ENCODE measurements around the gene MED22.
A peak's percentile ranks its signal among the peaks of the same experiment; 100 is the strongest.

Gene MED22

DNA sequence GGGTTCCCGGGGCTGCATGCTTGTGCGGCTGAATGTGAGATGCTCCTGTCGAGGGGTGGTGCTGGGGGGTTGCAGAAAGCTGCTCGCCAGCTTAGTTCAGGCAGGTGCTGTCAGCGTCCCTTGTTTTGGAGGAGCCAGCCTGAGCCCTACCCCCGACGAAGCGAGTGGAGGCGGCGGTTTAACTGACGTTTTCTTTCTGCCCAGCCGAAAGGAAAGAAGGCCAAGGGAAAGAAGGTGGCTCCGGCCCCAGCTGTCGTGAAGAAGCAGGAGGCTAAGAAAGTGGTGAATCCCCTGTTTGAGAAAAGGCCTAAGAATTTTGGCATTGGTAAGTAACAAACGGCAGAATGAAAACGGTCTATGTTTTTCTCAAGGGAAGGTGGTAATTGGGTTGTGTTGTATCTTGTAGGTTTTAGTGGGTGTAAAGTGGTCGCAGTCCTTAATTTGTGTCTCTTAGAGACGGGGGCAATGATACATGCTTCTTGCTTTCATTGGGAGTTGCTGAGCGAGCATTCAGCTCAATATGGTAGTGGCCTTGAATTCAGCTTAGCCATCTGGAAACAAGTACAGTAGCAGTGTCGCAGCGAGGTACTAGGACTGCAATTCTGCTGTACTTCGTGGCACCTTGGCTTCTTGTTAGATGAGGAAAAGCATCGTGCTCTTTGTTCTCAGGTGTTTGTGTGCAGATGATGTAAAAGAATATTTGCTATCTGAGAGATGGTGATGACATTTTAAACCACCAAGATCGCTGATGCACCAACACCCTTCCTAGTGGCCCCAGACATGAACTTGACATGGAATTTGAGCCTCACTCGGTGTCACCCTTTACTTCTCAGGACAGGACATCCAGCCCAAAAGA lies 1.0 kb upstream of the MED22 start:
- CTCF ChIA-PET = interaction anchor here (0.5 kb wide), 1 partner anchor 137 kb away, joined by 3 read pairs; no protein-coding TSS in a partner anchor

DNA sequence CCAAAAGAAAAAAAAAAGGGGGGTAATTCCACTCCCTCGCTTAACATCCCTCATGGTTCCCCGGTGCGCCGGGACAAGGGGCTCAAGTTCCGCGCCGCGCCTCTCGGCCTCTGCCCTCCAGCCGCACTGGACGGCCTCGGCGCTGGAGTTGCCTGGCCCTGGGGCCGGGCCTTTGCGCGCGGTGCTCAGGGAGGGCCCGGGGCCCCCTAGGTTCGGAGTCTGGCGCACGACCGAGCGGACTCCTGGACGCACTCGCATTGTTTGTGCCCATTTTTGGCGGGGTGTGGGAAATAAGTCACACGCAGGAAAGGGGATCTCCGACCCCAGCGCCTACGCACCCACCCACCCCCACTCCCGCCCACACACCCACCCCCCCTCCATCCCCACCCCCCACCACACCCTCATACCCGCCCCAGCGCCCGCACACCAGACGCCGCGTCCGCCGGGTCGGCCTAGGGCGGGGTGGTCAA lies 381 bp downstream of the MED22 start:
- CTCF ChIA-PET = interaction anchor here (0.6 to 0.7 kb wide), 2 partner anchors 57 to 139 kb away, joined by 3 read pairs; no protein-coding TSS in a partner anchor
- DNase-seq (ENCODE audit: low spot score) = peak; percentile 67
- TF ChIP-seq, protein P1, sequence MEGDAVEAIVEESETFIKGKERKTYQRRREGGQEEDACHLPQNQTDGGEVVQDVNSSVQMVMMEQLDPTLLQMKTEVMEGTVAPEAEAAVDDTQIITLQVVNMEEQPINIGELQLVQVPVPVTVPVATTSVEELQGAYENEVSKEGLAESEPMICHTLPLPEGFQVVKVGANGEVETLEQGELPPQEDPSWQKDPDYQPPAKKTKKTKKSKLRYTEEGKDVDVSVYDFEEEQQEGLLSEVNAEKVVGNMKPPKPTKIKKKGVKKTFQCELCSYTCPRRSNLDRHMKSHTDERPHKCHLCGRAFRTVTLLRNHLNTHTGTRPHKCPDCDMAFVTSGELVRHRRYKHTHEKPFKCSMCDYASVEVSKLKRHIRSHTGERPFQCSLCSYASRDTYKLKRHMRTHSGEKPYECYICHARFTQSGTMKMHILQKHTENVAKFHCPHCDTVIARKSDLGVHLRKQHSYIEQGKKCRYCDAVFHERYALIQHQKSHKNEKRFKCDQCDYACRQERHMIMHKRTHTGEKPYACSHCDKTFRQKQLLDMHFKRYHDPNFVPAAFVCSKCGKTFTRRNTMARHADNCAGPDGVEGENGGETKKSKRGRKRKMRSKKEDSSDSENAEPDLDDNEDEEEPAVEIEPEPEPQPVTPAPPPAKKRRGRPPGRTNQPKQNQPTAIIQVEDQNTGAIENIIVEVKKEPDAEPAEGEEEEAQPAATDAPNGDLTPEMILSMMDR (conservative IDR thresholded peaks at IDR 0.05; ENCODE audit: low read depth) = no peak; the same call in 1 of the 2 replicates
- POLR2A ChIA-PET (ENCODE audit: low non-redundant PET) = interaction anchor here (0.6 to 1.5 kb wide), 6 partner anchors 9 to 41 kb away, joined by 3 to 9 read pairs (median 5); partner anchors contain the start of genes STKLD1, SURF1, SURF2 and SURF6
- H3K27ac ChIP-seq = peak overlapping the region; percentile 93

More for the DNA sequence above, 1.0 kb upstream of the MED22 start:
- POLR2A ChIA-PET (ENCODE audit: low non-redundant PET) = interaction anchor here (0.7 to 1.5 kb wide), 6 partner anchors 8 to 125 kb away, joined by 3 to 9 read pairs (median 4); partner anchors contain the start of genes SURF1, SURF2 and SURF6
- TF ChIP-seq, protein P1 (conservative IDR thresholded peaks at IDR 0.05; ENCODE audit: low read depth) = no peak
- DNase-seq (ENCODE audit: low spot score) = no peak
- peak overlapping the region; percentile 93 for H3K27ac ChIP-seq

DNA sequence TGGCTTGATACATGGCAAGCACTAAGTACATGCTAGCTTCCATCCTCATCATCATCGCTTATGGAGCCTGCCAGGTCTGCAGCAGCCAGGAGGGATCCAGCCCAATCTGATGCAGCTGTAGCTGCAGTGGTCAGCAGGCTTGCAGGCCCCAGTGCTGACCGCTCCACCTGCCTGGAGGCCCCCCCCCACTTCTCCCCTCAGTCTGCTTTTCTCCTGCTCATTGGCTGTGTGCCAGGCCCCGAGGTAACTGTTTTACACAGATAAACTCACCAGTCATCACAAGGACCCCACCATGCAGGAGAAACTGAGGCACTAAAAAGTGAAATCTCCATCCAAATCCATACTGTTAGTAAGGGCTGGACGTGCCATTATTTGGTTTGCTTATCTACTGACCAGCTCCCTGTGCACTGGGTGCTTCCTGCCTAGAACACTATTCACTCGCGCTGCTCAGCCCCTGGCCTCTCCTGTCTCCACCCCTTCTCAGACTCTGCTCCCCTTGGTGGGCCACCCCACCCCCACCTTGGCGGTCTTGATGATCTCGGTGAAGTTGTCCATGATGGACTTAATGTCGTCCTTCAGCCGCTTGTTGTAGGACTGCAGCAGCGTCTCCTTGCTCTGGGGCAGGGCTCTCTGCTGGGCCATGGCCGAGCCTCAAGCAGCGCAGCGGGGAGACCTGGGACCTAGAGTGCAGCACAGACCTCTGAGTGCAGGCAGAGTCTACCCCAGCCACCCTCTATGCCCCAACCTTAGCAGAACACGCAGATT lies 1.7 kb downstream of the MED22 start:
- TF ChIP-seq, protein P1 (conservative IDR thresholded peaks at IDR 0.05; ENCODE audit: low read depth) = no peak
- peak overlapping the region; percentile 93 for H3K27ac ChIP-seq
- no peak for DNase-seq (ENCODE audit: low spot score)
- ChIA-PET POLR2A (ENCODE audit: low non-redundant PET) (interaction anchor here (0.6 kb wide), 2 partner anchors 103 to 156 kb away, joined by 3 to 7 read pairs; no protein-coding TSS in a partner anchor), CTCF (interaction anchor here (0.6 to 1.1 kb wide), 5 partner anchors 11 to 141 kb away, joined by 3 to 6 read pairs (median 4); no protein-coding TSS in a partner anchor)

DNA sequence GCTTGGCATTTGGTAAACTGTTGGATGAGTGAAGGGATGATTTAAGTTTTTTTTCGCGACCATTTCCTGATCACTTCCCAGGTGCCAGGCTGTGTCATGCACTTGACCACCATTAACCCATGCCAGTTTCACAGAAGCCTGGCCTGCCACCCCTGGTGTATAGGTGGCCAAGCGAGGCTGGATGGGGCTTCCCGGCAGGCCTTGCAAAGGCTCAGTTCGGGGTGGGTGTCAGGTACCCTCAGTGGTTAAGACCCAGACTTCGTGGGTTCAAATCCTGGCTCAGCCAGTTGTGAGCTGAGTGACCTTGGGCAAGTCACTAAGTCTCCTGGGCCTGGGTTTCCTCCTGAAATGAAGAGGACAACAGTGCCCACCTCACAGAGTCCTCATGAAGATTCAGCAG lies 2.3 kb downstream of the MED22 start:
- CTCF ChIA-PET = interaction anchor here (0.6 to 1.1 kb wide), 3 partner anchors 12 to 142 kb away, joined by 3 to 5 read pairs (median 4); no protein-coding TSS in a partner anchor
- POLR2A ChIA-PET (ENCODE audit: low non-redundant PET) = no interaction called here
- TF ChIP-seq, protein P1 (conservative IDR thresholded peaks at IDR 0.05; ENCODE audit: low read depth) = no peak
- DNase-seq (ENCODE audit: low spot score) = no peak
- H3K27ac ChIP-seq = peak overlapping the region; percentile 93

DNA sequence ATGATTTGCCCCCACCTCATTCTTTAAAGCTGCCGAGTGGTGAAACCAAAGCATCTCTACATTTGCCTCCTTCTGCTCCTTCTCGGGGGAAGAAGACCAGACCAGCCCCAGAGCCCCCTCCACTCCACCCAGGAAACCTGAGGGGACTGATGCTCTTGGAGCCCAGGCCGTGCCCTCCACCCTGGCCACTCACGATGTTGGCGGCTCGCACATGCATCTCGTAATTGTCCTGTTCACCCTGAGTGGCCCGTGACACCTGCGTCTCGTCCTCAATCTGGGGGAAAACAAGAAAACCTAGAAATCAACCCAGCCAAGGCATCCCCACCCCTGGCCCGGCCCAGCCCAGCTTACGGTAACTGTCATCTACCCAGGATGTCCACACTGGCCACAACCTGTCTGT lies 3.0 kb downstream of the MED22 start:
- ChIA-PET POLR2A (ENCODE audit: low non-redundant PET) (no interaction called here), CTCF (no interaction called here)
- peak overlapping the region; percentile 93; the same call in 1 of the 2 replicates for H3K27ac ChIP-seq
- DNase-seq (ENCODE audit: low spot score) = no peak
- TF ChIP-seq, protein P1 (conservative IDR thresholded peaks at IDR 0.05; ENCODE audit: low read depth) = no peak

DNA sequence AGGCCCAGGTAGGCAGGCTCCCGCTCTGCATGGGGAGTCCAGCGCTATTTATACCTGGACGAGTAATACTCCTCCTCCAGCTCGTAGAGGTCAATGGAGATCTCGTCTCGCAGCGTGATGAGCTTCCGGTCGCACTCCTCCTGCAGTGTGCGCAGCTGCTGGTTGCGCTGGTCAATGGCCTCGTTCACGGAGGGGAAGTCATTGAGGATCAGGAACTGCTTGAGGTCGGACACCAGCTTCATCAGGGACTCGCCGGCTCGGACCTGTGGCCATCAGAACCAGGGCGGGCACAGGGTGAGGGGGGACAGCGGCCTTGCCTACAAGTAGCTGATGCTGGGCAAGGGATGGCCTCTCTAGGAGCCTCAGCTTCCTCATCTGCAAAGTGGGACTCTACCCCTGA lies 3.9 kb downstream of the MED22 start:
- H3K27ac ChIP-seq = peak overlapping the region; percentile 21; the same call in 1 of the 2 replicates
- no peak for DNase-seq (ENCODE audit: low spot score)
- CTCF ChIA-PET = interaction anchor here (0.5 kb wide), 1 partner anchor 186 kb away, joined by 3 read pairs; no protein-coding TSS in a partner anchor
- POLR2A ChIA-PET (ENCODE audit: low non-redundant PET) = no interaction called here
- TF ChIP-seq, protein P1 (conservative IDR thresholded peaks at IDR 0.05; ENCODE audit: low read depth) = no peak

Measured in RWPE1 (cell line).